ENCODE data around the gene EEA1.

The EEA1 gene

DNA sequence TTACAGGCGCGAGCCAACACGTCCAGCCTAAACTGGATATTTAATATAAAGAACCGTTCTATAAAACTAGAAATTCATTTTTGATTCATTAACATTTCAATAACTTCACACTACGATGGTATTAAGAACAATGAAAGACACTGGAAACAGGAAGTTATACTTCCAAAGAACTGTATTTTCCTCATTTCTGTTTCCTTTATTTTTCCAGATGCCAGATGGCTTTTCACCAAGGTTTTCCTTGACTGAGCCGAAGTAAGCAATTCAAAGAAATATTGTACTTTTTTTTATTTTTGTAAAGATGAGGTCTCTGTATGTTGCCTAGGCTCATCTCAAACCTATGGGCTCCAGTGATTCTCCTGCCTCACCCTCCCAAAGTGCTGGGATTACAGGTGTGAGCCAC is 28.2 kb downstream of the EEA1 start:
- FAIRE-seq = no peak
- TF ChIP-seq PAX5 (IDR thresholded peaks at IDR 0.05; ENCODE audit: insufficient read depth, low read length, severe bottlenecking) (no peak), SPI1 (IDR thresholded peaks at IDR 0.05; ENCODE audit: low read depth, low read length) (no peak), POLR2A (IDR thresholded peaks at IDR 0.05; ENCODE audit: low read depth, low read length) (no peak), POLR2AphosphoS5 (IDR thresholded peaks at IDR 0.05; ENCODE audit: low read depth, low read length) (no peak), POU2F2 (IDR thresholded peaks at IDR 0.05; ENCODE audit: low read depth, low read length) (no peak), TAF1 (IDR thresholded peaks at IDR 0.05; ENCODE audit: low read depth, low read length) (no peak)
- no peak for DNase-seq (ENCODE audit: insufficient read length, low spot score)

DNA sequence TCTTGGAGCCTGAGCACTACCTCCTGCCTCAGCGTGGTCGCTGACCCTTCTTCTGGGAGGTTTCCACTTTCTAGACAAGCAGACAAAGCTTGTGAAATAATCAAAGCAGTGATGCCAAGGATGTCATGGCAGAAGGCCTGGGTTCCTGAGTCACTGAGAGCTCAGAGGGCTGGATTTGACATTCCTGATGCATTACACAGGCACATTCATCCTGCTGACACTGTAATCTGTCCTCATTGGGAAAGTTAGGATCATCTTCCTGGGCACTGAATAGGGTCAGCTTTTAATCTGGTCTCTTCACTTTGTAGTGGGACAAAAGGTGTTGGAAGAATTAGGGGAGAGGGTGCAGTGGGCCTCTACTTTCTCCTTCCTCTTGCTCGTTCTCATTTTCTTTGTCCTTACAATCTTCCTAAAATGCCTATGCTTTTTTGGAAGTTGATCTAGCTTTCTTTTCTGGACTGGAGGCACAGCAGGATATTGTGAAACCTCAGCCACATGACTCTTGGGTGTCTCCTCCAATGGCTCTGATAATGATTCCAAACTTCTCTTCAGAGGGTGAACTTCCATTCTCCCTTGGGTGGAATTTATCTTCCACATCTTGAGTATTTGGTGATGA is 29.6 kb downstream of the EEA1 start:
- FAIRE-seq = no peak
- no peak for DNase-seq (ENCODE audit: insufficient read length, low spot score)
- TF ChIP-seq PAX5 (IDR thresholded peaks at IDR 0.05; ENCODE audit: insufficient read depth, low read length, severe bottlenecking) (no peak), SPI1 (IDR thresholded peaks at IDR 0.05; ENCODE audit: low read depth, low read length) (no peak), POLR2A (IDR thresholded peaks at IDR 0.05; ENCODE audit: low read depth, low read length) (no peak), TAF1 (IDR thresholded peaks at IDR 0.05; ENCODE audit: low read depth, low read length) (no peak), POU2F2 (IDR thresholded peaks at IDR 0.05; ENCODE audit: low read depth, low read length) (no peak), POLR2AphosphoS5 (IDR thresholded peaks at IDR 0.05; ENCODE audit: low read depth, low read length) (no peak)

DNA sequence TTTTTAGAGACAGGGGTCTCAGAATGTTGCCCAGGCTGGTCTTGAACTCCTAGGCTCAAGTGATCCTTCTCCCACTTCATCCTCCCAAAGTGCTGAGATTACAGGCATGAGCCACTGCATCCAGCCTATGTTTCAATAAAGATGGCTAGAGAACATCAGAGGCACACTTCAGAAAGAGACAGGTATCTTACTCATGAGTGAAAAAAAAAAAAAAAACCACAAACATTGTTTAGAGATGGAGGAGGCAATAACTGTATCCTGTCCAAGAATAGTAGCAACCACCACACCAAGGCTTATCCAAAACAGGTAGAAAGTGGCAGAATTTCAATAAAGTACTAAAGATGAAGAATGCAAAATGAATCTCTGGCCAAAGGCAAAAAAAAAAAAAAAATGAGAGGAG is 30.3 kb downstream of the EEA1 start:
- no peak for TF ChIP-seq POLR2A (IDR thresholded peaks at IDR 0.05; ENCODE audit: low read depth, low read length)
- FAIRE-seq (no peak), DNase-seq (ENCODE audit: insufficient read length, low spot score) (no peak)

DNA sequence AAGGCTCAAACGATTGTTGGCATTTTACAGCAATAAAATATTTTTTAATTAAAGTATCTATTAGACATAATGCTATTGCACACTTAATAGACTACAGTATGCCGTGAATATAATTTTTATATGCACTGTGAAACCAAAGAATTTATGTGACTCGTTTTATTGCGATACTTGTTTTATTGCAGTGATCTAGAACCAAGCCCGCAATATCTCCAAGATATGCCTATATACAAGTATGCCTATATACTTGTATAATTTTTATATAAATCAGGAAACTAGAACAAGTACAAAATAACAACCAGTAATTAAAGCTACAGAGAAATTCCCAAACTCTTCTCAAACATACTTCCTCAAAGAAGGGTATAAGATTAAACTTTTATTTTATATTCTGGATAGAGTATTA is 31.3 kb downstream of the EEA1 start:
- no peak for DNase-seq (ENCODE audit: insufficient read length, low spot score)
- TF ChIP-seq POU2F2 (IDR thresholded peaks at IDR 0.05; ENCODE audit: low read depth, low read length) (no peak), TAF1 (IDR thresholded peaks at IDR 0.05; ENCODE audit: low read depth, low read length) (no peak), POLR2A (IDR thresholded peaks at IDR 0.05; ENCODE audit: low read depth, low read length) (no peak), SPI1 (IDR thresholded peaks at IDR 0.05; ENCODE audit: low read depth, low read length) (no peak), POLR2AphosphoS5 (IDR thresholded peaks at IDR 0.05; ENCODE audit: low read depth, low read length) (no peak), PAX5 (IDR thresholded peaks at IDR 0.05; ENCODE audit: insufficient read depth, low read length, severe bottlenecking) (no peak)
- FAIRE-seq = no peak

DNA sequence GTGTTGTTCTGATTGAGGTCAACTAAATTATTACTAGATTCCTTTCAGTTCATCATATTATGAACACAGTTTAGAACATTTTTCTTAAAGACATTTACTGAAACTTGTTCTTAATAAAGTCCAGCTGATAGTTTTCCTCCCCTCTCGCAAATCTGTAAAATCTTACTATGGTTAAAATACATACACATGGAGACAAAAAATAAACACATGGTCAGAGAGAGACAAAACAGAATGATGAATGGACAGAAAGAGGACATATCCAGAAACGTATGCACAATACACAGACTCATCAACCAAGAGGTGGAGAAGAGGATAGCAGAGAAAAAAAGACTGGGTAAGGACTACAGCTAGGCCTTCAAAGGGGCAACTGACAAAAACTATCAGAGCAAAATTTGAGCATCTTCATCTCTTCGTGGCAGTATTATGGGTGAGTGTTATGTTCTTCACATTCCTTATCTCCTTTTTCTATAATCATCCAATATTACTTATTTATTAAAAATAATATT is 38.4 kb downstream of the EEA1 start:
- DNase-seq (ENCODE audit: insufficient read length, low spot score) (no peak), FAIRE-seq (no peak)

DNA sequence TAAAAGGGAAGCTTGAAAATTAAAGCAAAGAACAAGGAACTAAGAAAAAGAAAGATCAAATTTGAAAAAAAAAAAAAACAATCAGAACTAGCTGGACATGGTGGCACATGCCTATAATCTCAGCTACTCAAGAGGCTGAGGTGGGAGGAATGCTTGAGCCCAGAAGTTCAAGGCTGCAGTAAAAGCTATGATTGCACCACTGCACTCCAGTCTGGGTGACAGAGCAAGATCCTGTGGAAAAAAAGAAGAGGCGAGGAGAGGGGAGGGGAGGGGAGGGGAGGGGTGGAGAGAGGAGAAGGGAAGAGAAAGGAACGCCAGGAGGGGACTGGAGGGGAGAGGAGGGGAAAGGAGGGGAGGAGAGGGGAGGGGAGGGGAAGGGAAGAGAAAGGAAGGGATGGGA is 43.0 kb downstream of the EEA1 start:
- DNase-seq (ENCODE audit: insufficient read length, low spot score) (no peak), FAIRE-seq (no peak)

More for the DNA sequence above, 38.4 kb downstream of the EEA1 start:
- TF ChIP-seq POLR2A (IDR thresholded peaks at IDR 0.05; ENCODE audit: low read depth, low read length) = no peak
- no peak for TF ChIP-seq POLR2AphosphoS5 (IDR thresholded peaks at IDR 0.05; ENCODE audit: low read depth, low read length)
- no peak for TF ChIP-seq POU2F2 (IDR thresholded peaks at IDR 0.05; ENCODE audit: low read depth, low read length)
- TF ChIP-seq PAX5 (IDR thresholded peaks at IDR 0.05; ENCODE audit: insufficient read depth, low read length, severe bottlenecking) = no peak
- TF ChIP-seq TAF1 (IDR thresholded peaks at IDR 0.05; ENCODE audit: low read depth, low read length) = no peak
- TF ChIP-seq SPI1 (IDR thresholded peaks at IDR 0.05; ENCODE audit: low read depth, low read length) = no peak

DNA sequence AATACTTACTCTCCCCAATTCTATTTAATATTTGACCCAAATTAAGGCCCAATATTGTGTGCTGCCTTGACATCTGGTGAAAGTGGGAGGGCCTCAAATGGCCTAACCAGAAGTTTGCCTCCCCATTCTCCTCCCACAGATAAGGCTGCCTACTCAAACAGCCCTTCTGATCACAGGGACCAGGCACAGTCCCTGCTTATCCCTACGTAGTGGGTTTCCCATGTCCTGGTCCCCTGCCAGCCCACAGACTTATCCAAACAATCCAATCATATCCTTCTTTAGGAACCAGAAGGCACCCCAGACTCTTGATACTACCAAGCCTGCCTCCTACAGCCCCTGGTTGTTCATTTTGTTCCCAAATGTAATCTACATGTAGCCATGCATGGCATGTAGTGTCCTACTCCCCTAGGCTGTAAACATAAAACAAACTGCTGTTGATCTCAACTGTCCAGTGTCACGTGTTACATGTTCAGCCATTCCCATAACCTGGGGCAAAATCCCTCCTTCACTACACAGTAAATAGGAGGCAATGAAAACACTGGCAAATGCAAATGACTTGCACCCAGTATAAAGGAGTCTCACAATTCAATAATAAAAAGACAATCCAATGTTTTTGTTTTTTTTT is 49.3 kb downstream of the EEA1 start:
- DNase-seq (ENCODE audit: insufficient read length, low spot score) (no peak), FAIRE-seq (peak; percentile 51)
- no peak for TF ChIP-seq PAX5 (IDR thresholded peaks at IDR 0.05; ENCODE audit: insufficient read depth, low read length, severe bottlenecking)
- TF ChIP-seq SPI1 (IDR thresholded peaks at IDR 0.05; ENCODE audit: low read depth, low read length) = no peak
- no peak for TF ChIP-seq POU2F2 (IDR thresholded peaks at IDR 0.05; ENCODE audit: low read depth, low read length)
- no peak for TF ChIP-seq POLR2A (IDR thresholded peaks at IDR 0.05; ENCODE audit: low read depth, low read length)

More for the DNA sequence above, 43.0 kb downstream of the EEA1 start:
- TF ChIP-seq SPI1 (IDR thresholded peaks at IDR 0.05; ENCODE audit: low read depth, low read length) (no peak), POLR2A (IDR thresholded peaks at IDR 0.05; ENCODE audit: low read depth, low read length) (no peak), PAX5 (IDR thresholded peaks at IDR 0.05; ENCODE audit: insufficient read depth, low read length, severe bottlenecking) (no peak), TAF1 (IDR thresholded peaks at IDR 0.05; ENCODE audit: low read depth, low read length) (no peak), POLR2AphosphoS5 (IDR thresholded peaks at IDR 0.05; ENCODE audit: low read depth, low read length) (no peak), POU2F2 (IDR thresholded peaks at IDR 0.05; ENCODE audit: low read depth, low read length) (no peak)

DNA sequence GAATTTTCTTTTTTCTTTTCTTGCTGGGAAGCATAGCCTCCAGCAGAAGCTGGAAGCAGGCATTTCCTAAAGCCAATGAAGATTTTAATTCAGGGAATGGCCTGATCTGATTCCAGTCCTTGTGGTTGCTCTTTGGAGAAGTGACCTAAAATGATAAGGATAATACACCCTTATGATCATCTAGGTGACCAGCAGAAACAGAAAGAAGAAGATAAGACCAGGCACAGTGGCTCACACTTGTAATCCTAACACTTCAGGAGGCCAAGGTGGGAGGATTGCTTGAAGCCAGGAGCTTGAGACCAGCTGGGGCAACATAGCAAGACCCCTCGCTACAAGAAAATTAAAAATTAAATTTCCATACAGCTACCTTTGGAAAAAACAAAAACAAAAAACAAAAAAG is 51.2 kb downstream of the EEA1 start:
- FAIRE-seq (no peak), DNase-seq (ENCODE audit: insufficient read length, low spot score) (no peak)
- TF ChIP-seq POU2F2 (IDR thresholded peaks at IDR 0.05; ENCODE audit: low read depth, low read length) (no peak), TAF1 (IDR thresholded peaks at IDR 0.05; ENCODE audit: low read depth, low read length) (no peak), POLR2A (IDR thresholded peaks at IDR 0.05; ENCODE audit: low read depth, low read length) (no peak), POLR2AphosphoS5 (IDR thresholded peaks at IDR 0.05; ENCODE audit: low read depth, low read length) (no peak), SPI1 (IDR thresholded peaks at IDR 0.05; ENCODE audit: low read depth, low read length) (no peak)

DNA sequence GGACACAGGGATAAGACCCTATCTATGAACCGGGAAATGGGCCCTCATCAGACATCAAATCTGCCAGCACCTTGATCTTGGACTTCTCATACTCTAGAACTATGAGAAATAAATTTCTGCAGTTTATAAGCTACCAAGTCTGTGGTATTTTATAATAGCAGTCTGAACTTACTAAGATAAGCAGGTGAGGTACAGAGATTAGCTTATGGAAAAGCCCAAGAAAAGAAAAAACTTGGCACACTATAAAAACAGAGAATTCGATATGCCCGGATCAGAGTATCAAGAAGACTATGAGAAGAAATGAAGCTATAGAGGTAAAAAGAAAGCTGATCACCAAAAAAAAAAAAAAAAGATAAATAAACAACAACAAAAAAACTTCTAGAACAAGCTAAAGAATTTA is 52.6 kb downstream of the EEA1 start:
- TF ChIP-seq TAF1 (IDR thresholded peaks at IDR 0.05; ENCODE audit: low read depth, low read length) = no peak
- no peak for TF ChIP-seq POLR2A (IDR thresholded peaks at IDR 0.05; ENCODE audit: low read depth, low read length)
- TF ChIP-seq POU2F2 (IDR thresholded peaks at IDR 0.05; ENCODE audit: low read depth, low read length) = no peak
- TF ChIP-seq PAX5 (IDR thresholded peaks at IDR 0.05; ENCODE audit: insufficient read depth, low read length, severe bottlenecking) = no peak
- no peak for TF ChIP-seq POLR2AphosphoS5 (IDR thresholded peaks at IDR 0.05; ENCODE audit: low read depth, low read length)
- TF ChIP-seq SPI1 (IDR thresholded peaks at IDR 0.05; ENCODE audit: low read depth, low read length) = no peak
- FAIRE-seq = no peak
- no peak for DNase-seq (ENCODE audit: insufficient read length, low spot score)

DNA sequence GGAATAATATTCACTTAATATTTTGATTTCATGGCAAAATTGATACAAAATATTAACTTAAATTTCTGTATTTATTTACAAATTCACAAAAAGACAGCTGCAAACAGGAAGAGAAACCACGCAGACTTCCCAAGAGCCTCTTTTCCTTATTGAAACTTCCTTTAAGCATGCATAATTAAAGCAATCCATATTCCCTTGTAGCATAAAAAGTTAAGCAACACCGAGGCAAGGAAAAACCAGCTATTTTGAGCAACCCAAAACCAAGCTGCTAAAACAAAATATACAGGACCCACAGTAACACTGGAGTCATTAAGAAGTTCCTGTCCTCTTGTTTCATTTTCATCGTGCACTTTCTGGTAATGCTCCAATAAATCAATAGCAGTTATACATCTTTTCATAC is 58.0 kb downstream of the EEA1 start:
- FAIRE-seq (peak; percentile 9), DNase-seq (ENCODE audit: insufficient read length, low spot score) (no peak)
- TF ChIP-seq POLR2AphosphoS5 (IDR thresholded peaks at IDR 0.05; ENCODE audit: low read depth, low read length) = no peak
- no peak for TF ChIP-seq SPI1 (IDR thresholded peaks at IDR 0.05; ENCODE audit: low read depth, low read length)
- no peak for TF ChIP-seq TAF1 (IDR thresholded peaks at IDR 0.05; ENCODE audit: low read depth, low read length)
- TF ChIP-seq POU2F2 (IDR thresholded peaks at IDR 0.05; ENCODE audit: low read depth, low read length) = no peak
- TF ChIP-seq PAX5 (IDR thresholded peaks at IDR 0.05; ENCODE audit: insufficient read depth, low read length, severe bottlenecking) = no peak
- TF ChIP-seq POLR2A (IDR thresholded peaks at IDR 0.05; ENCODE audit: low read depth, low read length) = no peak
